Tibial nerve (tissue), 4 donors: ENCODE measurements around the gene NID1. TPM values are rescaled to one million over a fixed set of nuclear protein-coding genes. Genes with fewer than 3 reads are reported as not detected.
"Not testable (repeated sequence)": the region's sequence is repeated elsewhere in the genome, so short reads cannot be mapped to it uniquely, and the experiment has no call there.

Experiments used
- DNase-seq, 2 donors: peaks; one replicate each; pipeline ENCODE4 v3.0.0-alpha.2; 2019; ENCODE audit warnings: low spot score in 2 of 2
- H3K27ac ChIP-seq, 4 donors: fragments of 200-600 bp; sonication (generic) in 3 of 4; one replicate each; pipeline ENCODE4 v1.5.1; 2017 to 2019; ENCODE audit warnings: mild to moderate bottlenecking in 1 of 4
- H3K27me3 ChIP-seq, 2 donors: fragments of 200-600 bp; sonication (generic) in 1 of 2; one replicate each; pipeline versions ENCODE4 v1.5.1 to v1.6.0; 2017 to 2019
- H3K36me3 ChIP-seq, 3 donors: fragments of 200-600 bp; sonication (generic); one replicate each; pipeline ENCODE4 v1.5.1; 2018 to 2019
- H3K4me1 ChIP-seq, 4 donors: fragments of 200-600 bp; sonication (generic) in 3 of 4; one replicate each; pipeline ENCODE4 v1.5.1; 2017 to 2019
- H3K4me3 ChIP-seq, 4 donors: fragments of 200-600 bp; sonication (generic) in 3 of 4; one replicate each; pipeline ENCODE4 v1.5.1; 2017 to 2019; ENCODE audit warnings: mild to moderate bottlenecking in 1 of 4, moderate library complexity in 1 of 4
- H3K9me3 ChIP-seq, 4 donors: fragments of 200-600 bp; sonication (generic) in 3 of 4; one replicate each; pipeline ENCODE4 v1.5.1; 2017 to 2019
- EP300 ChIP-seq, 2 donors: sonication (generic); formaldehyde crosslinking; IDR thresholded peaks; one replicate each; pipeline ENCODE4 v1.6.1; 2017; ENCODE audit warnings: antibody characterized with exemption in 2 of 2, mild to moderate bottlenecking in 1 of 2
- POLR2A ChIP-seq, 2 donors: fragments of 450-650 bp; IDR thresholded peaks; one replicate each; pipeline ENCODE4 v1.6.1; 2017; ENCODE audit warnings: antibody characterized with exemption in 2 of 2, mild to moderate bottlenecking in 2 of 2, moderate library complexity in 2 of 2
- WGBS, 2 donors: methylation state at CpG; one replicate each; pipeline ENCODE4 v1.1.5; 2018; 5-methylcytosine and 5-hydroxymethylcytosine counted together
- total RNA-seq, 4 donors: library from RNA; depleted of rRNA; stranded (reverse); fragments of >200 nt; gene quantifications; one replicate each; pipeline ENCODE4 v1.1.0, GENCODE V29; 2016
- TF ChIP-seq, protein P1 (sequence below), 5 experiments: fragments of 200-600 bp in 3 of 5; fragments of 450-650 bp in 2 of 5; sonication (generic) in 3 of 5; IDR thresholded peaks; one replicate each; pipeline ENCODE4 v1.5.1; 2016 to 2019; ENCODE audit warnings: antibody characterized with exemption in 5 of 5, mild to moderate bottlenecking in 3 of 5, moderate library complexity in 2 of 5

The NID1 gene
- total RNA-seq, 4 donors from 2014 or later = 192 to 321 (median 215) TPM

DNA sequence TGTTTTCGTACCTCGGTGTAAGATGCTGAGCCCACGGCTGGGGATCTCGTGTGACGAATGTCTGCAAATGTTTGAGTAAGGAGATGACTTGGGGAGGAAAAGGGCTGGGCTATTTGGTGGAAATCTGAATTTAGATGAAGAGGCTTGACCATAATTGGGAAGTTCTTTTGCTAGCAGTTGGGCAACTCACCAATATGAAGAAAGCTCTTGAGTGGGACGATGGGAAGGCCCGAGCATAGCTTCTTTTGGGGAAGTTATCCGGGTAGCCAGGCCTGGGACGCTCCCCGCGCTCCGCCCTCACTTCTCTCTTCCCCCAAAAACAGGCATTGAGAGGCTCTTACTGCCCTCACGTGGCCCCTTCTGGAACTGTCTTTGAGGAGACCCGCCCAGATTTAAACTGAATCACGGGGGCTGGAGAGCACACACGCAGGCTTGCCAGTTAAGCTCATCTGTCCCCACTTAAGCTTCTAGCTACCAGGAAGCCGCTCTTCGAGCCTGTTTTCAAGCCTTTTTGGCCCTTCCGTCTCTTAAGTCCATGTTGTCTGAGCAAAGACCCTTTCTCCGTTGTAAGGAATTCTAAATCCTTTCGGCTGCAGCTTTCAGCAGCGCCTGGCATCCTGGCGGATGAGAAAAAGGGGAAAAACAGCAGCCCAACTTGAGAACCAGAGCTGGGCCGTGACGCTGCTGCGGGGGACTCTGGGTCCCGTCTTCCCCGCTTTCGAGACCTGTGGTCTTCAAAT is 93.1 kb downstream of the NID1 start:
- WGBS, 2 donors = 3 to 5% methylated on average over 29 of the region's 29 CpGs
- no peaks in the 10 kb centered on the region for H3K27me3 ChIP-seq
- peak overlapping the region; percentile 90 to 98 (median 93) for H3K27ac ChIP-seq
- DNase-seq = peak; percentile 92 to 98
- TF ChIP-seq EP300 (IDR thresholded peaks at IDR 0.05) = peak; percentile 54 to 94
- TF ChIP-seq, protein P1, sequence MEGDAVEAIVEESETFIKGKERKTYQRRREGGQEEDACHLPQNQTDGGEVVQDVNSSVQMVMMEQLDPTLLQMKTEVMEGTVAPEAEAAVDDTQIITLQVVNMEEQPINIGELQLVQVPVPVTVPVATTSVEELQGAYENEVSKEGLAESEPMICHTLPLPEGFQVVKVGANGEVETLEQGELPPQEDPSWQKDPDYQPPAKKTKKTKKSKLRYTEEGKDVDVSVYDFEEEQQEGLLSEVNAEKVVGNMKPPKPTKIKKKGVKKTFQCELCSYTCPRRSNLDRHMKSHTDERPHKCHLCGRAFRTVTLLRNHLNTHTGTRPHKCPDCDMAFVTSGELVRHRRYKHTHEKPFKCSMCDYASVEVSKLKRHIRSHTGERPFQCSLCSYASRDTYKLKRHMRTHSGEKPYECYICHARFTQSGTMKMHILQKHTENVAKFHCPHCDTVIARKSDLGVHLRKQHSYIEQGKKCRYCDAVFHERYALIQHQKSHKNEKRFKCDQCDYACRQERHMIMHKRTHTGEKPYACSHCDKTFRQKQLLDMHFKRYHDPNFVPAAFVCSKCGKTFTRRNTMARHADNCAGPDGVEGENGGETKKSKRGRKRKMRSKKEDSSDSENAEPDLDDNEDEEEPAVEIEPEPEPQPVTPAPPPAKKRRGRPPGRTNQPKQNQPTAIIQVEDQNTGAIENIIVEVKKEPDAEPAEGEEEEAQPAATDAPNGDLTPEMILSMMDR (IDR thresholded peaks at IDR 0.05) = peak; percentile 77 to 93 (median 89)
- peak; percentile 78 to 82 for TF ChIP-seq POLR2A (IDR thresholded peaks at IDR 0.05)
- H3K4me3 ChIP-seq = peak overlapping the region; percentile 21 to 48 (median 41)
- H3K36me3 ChIP-seq = peaks cover 0 to 26% (median 0%) of the 10 kb centered on the region in 3 donors
- peaks cover 0 to under 1% (median 0%) of the 10 kb centered on the region in 4 donors for H3K9me3 ChIP-seq
- peaks cover 0 to 20% (median 10%) of the 10 kb centered on the region in 4 donors for H3K4me1 ChIP-seq

DNA sequence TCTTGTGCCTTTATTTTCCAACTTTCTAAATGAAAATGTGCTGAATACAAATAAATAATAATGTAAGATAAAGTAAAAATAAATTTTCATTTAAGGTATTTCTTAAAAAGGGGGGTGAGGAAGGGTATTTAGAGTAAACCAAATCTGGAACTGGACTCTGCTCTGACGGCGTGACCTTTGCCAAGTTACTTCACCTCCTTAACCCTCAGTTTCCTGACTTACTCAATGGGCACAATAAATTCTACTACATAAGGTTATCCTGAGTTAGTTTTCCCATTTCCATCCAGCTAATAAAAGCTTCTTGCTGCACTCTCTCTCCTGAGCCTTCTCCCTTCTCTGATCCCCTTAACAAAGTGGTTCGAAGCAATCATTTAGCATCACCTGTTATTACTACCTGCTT is 93.9 kb downstream of the NID1 start:
- DNase-seq = no peak
- no peaks in the 10 kb centered on the region for H3K27me3 ChIP-seq
- no peaks in the 10 kb centered on the region for H3K9me3 ChIP-seq
- H3K27ac ChIP-seq = peak overlapping the region; percentile 90 to 98 (median 93)
- peaks cover 0 to 19% (median 0%) of the 10 kb centered on the region in 3 donors for H3K36me3 ChIP-seq
- peak overlapping the region in 1 of 4 donors; percentile 42 for H3K4me3 ChIP-seq
- H3K4me1 ChIP-seq = peaks cover 0 to 20% (median 10%) of the 10 kb centered on the region in 4 donors
- WGBS, 2 donors = 38 to 51% methylated on average over 3 of the region's 3 CpGs
- no peak for TF ChIP-seq EP300 (IDR thresholded peaks at IDR 0.05)
- no peak for TF ChIP-seq POLR2A (IDR thresholded peaks at IDR 0.05)
- TF ChIP-seq, protein P1 (IDR thresholded peaks at IDR 0.05) = no peak

DNA sequence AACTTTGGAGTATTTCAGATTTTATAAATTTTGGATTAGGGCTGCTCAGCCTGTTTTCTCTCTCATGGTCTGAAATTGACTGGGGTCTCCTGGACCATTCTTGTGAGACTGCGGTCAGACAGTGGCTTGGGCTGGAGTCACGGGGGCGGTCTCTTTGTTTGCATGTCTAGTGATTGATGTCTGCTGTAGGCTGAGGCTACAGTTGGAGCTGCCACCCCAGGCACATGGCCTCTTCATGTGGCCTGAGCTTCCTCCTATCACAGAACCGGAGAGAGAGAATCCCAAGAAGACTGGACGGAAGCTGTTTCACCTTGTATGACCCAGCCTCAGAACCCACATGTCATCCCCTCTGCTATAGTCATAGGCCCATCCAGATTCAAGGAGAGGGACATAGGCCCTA is 96.1 kb downstream of the NID1 start:
- H3K4me3 ChIP-seq = no peak overlapping the region
- H3K4me1 ChIP-seq = peaks cover 0 to 20% (median 10%) of the 10 kb centered on the region in 4 donors
- H3K27ac ChIP-seq = no peak overlapping the region
- DNase-seq = no peak
- H3K27me3 ChIP-seq = no peaks in the 10 kb centered on the region
- WGBS, 2 donors = 70 to 79% methylated on average over 5 of the region's 5 CpGs
- H3K9me3 ChIP-seq = no peaks in the 10 kb centered on the region
- TF ChIP-seq POLR2A (IDR thresholded peaks at IDR 0.05) (no peak), EP300 (IDR thresholded peaks at IDR 0.05) (no peak)
- TF ChIP-seq, protein P1 (IDR thresholded peaks at IDR 0.05) = no peak
- H3K36me3 ChIP-seq = no peaks in the 10 kb centered on the region

DNA sequence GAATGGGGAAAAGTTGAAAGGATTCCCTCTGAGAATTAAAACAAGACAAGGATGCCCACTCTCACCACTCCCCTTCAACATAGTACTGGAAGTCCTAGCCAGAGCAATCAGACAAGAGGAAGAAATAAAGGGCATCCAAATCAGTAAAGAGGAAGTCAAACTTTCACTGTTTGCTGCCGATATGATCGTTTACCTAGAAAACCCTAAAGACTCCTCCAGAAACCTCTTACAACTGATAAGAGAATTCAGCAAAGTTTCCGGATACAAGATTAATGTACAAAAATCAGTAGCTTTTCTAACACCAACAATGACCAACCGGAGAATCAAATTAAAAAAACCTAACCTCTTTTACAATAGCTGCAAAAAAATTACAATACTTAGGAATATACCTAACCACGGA is 98.8 kb downstream of the NID1 start:
- not testable (repeated sequence) for H3K27me3 ChIP-seq, H3K9me3 ChIP-seq, DNase-seq, H3K36me3 ChIP-seq, H3K4me1 ChIP-seq, H3K4me3 ChIP-seq, H3K27ac ChIP-seq
- WGBS, 2 donors = 88 to 89% methylated on average over 5 of the region's 5 CpGs

GRCh38 chr1:235960809-235961208 is 104.1 kb downstream of the NID1 start:
- 87 to 90% methylated on average over 4 of the region's 4 CpGs for WGBS, 2 donors
- H3K9me3 ChIP-seq = no peaks in the 10 kb centered on the region
- no peak for DNase-seq
- no peaks in the 10 kb centered on the region for H3K4me1 ChIP-seq
- TF ChIP-seq EP300 (IDR thresholded peaks at IDR 0.05) = no peak
- no peak for TF ChIP-seq POLR2A (IDR thresholded peaks at IDR 0.05)
- TF ChIP-seq, protein P1 (IDR thresholded peaks at IDR 0.05) = no peak
- no peak overlapping the region for H3K27ac ChIP-seq
- H3K36me3 ChIP-seq = peaks cover 0 to 4% (median 0%) of the 10 kb centered on the region in 3 donors
- no peaks in the 10 kb centered on the region for H3K27me3 ChIP-seq
- H3K4me3 ChIP-seq = no peak overlapping the region
